HG03039 (cell line): Measurements from ENCODE around the gene ZNF70.

ENCODE experiments used
- ATAC-seq: cut with Tn5 transposase; IDR thresholded peaks from one replicate; pipeline ENCODE4 v1.9.1; 2021; ENCODE audit warnings: mild to moderate bottlenecking, moderate library complexity; ENCODE audit not compliant: unreplicated experiment

Gene ZNF70

DNA sequence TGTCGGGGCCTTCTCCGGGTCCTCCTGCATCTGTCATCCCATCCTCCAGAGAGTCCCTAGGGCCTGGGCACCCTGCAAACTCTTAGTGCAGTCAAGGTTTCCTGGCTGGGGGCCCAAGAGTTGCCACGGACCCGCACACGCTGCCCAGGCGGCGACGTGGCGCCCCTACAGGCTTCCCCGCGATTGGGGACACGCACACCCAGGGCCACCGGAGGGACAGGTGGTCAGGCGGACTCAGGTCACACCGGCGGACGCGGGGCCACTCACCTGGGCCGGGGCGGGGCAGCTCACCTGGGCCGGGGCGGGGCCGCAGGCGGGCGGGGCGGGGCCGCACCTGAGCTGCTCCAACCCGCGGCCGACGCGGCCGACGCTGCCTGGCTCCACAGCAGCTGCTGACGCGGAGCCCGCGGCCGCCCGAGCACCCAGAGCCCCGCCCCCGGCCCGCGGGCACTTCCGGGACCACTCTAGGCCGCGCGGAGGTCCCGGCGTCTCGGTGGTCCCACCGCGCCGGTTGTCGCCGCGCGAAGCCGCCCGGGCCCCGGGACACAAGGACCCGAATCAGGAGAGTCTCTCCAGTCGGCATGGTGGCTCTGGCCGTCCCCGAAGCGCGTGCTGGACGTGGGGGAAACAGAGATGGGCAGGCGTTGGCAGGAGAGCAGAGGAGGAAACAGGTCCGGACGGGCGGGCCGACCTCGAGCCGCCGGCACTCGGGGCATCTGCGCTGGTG, at the start of gene ZNF70:
Gene ZNF70 (minus strand): TSS at position 399 of the 727 bp plus-strand sequence. CDS start 5,972 bp downstream, outside the sequence.
- ATAC-seq: peak; percentile 66

- ATAC-seq: no peak
Observed at GRCh38 chr22:23796461-23796860, 45.5 kb upstream of the ZNF70 start.

GRCh38 chr22:23793326-23793725, 42.4 kb upstream of the ZNF70 start:
- ATAC-seq: no peak

DNA sequence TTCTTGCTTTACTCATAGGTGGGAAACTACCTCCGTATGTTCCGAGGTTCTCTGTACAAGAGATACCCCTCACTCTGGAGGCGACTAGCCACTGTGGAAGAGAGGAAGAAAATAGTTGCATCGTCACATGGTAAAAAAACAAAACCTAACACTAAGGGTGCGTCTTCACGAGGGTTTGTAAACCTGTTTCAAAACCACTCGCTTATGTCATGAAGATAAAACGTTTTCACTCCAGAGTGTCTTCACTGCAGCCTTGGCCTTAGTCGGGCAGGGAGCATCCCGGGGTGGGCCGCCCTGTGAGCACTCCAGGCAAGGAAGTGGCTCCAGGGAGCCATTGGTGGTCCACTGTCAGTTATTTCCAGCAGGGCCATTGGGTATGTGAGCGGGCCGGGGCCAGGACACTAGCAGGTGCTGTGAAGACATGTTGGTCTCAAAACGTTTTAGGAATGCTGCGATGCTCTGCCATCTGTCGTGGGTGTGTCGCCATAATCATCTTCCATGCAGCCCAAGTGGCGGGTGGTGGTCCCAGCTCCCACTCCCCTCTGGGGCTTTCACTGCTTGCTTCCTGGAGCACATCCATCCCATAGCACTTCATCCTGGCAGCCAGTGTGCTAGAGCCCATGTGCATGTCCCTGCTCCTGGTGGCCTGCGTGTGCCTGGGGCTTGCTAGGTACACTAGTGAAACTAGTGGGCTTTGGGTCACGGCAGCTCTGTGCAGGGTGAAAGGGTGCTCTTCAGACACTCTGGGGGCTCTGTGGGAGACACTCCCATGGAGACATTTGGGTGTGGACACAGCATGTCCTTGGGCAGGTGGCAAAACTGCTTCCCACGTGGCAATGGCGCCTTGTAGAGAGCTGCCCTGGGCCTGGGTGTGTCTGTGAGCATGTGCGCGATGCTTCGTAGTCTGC, 41.1 kb upstream of the ZNF70 start:
- no peak for ATAC-seq

DNA sequence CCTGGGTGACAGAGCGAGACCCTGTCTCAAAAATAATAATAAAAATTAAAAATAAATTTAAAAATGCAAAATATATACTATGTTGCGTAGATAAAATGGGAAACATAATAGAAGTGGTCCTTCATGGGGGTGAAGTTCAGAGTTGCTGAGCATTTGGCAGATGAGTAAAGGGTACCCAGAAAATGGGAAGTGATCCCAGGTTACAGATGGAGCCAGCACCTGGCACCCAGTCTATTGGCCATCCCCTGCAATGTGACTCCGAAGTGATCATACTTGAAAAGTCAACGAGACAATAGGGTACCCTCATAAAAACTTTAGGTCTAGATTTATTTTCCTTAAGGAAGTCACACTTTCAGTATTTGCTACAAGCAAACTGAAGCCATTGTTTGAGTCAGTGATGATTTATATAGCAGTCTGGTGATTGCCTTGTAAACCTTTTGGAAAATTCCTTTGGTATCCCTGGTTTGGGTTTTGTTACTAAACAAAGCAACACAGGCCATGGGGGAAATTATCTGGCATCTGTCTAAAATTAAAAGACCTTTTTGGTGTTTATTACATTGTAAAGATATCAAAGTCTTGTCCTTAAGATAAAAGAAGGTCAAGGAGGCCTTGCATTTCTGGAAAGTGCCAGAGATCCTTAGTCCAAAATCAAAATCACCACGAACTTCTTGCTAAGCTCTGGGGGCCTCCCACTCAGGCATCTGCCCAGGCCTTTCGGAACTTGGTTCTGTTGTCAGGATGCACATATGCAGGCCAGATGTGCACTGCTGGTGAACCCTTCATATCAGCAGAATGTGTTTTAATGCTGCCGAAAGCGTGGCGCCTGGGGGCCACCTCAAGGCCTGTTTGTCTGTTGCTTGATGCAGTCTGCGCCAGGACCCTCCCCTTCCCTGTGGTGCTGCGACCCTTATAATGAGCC, 40.2 kb upstream of the ZNF70 start:
- no peak for ATAC-seq

GRCh38 chr22:23789638-23790037, 38.7 kb upstream of the ZNF70 start:
- no peak for ATAC-seq

DNA sequence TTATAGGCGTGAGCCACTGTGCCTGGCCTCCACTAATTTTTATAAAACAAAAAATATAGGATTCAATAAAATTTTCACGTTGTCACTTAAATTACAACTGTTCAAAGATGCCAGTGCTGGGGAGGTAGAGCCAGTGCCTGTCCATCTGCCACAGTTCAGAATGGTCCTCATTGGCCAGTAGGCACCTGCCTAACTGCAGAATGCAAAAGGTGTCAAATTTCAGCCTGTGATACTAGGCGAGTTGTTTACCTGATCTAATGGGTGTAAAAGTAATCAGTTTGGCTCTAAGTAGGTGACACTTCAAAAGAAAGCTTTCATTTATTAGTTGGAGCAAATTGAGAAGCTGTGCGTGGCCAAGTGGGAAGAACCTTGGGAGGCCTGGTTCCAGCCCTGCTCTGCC, 38.2 kb upstream of the ZNF70 start:
- ATAC-seq: no peak

DNA sequence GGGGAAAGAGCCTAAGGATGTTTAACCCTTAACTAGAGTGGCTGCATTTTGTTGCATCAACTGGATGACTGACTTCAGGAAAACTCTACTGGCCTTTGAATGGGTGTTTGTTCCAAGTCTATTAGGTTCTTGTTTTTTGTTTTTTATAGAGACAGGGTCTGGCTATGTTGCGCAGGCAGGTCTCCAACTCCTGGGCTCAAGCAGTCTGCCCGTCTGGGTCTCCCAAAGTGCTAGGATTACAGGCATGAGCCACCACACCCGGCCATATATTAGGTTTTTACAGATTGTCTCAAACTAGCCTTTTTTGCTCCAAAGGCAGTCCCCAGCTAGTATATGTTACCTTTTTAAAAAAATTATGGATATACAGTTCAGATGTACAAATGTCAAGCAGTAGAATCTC, 37.0 kb upstream of the ZNF70 start:
- no peak for ATAC-seq

DNA sequence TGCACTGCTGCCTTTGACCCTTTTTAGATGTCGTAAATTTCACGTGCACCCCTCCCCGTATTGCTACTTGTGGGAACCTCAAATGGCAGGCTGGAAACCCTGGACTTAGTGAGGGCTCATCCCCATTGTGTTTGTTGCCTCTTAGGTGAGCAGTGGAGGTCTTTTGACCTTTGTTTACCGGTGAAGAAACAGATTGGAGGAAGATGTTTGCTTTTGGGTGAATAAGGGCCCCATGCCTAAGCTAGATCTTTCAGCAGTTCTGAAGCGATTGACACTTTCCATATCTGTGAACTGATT, 36.6 kb upstream of the ZNF70 start:
- ATAC-seq: no peak

- peak; percentile 65 for ATAC-seq
Observed at GRCh38 chr22:23786752-23787599, 36.1 kb upstream of the ZNF70 start, which contains the start of gene SMARCB1. TSS of gene SMARCB1 (plus strand) at chr22:23786966. CDS start at chr22:23787170, 204 bp downstream.

DNA sequence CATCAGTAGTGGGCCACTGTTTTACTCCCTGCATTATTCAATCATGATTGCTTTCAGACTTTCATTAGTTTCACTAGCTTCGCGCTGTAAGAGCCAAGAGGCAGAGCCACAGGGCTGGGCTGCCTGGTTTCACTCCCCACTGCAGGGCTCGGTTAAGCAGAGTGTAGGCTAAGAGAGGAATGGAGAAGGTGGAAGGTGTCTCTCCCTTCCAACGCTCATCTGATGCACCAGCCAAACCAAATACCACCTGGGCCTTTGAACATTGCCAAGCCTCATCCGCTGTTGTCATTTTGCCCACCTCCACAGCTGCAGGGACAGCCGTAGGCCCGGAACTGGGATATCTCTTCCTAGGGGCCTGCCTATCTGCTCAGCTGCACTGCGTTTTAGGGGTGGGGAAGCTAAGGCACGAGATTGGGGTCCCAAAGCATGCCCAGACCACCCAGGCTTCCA, 35.4 kb upstream of the ZNF70 start:
- ATAC-seq: no peak

GRCh38 chr22:23784215-23784732, 33.4 kb upstream of the ZNF70 start:
- ATAC-seq: no peak

GRCh38 chr22:23783265-23784150, 32.6 kb upstream of the ZNF70 start:
- no peak for ATAC-seq

DNA sequence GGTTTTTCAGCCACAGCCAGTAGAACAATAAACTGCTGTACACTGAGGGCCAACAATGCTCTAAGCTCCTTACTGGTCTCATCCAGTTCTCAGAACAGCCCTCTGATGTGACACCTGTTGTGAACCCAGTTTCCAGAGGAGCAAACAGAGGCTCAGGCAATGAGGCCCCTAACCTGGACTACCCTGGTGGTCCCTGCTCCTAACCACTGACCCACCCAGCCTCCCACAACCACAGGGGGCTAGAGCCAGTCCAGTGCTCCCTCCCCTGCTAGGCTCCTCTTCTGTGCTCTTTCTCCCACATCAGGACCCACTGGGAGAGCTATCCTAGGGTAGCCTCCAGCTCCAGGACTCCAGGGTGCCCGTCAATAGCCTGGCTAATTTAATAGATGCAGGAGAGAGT, 31.8 kb upstream of the ZNF70 start:
- ATAC-seq: no peak

- no peak for ATAC-seq
Observed at GRCh38 chr22:23782252-23782651, 31.3 kb upstream of the ZNF70 start.

GRCh38 chr22:23781511-23782183, 30.7 kb upstream of the ZNF70 start:
- no peak for ATAC-seq

GRCh38 chr22:23781065-23781464, 30.2 kb upstream of the ZNF70 start:
- no peak for ATAC-seq

DNA sequence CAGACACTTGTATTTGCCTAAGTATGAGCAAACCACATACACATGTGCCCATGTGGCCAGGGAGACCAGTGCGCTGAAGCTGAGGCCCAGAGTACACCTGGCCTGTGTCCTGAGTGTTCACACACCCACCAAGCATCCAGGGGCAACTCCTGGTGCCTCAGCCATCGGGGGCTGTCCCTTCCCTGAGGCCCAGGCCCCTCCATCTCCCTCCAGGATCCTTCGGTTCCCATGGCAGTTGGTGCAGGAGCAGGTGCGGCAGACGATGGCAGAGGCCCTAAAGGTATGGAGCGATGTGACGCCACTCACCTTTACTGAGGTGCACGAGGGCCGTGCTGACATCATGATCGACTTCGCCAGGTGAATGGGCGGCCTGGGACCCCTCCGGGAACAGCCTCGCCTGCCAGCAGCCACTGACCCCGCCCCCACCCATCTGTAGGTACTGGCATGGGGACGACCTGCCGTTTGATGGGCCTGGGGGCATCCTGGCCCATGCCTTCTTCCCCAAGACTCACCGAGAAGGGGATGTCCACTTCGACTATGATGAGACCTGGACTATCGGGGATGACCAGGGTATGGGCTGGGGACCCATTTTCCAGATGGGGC, 29.3 kb upstream of the ZNF70 start:
- no peak for ATAC-seq
